ENCODE measurements around the gene GULP1. TPM values are rescaled to one million over a fixed set of nuclear protein-coding genes. Genes with fewer than 3 reads are reported as not detected.
"Not testable (repeated sequence)": the region's sequence is repeated elsewhere in the genome, so short reads cannot be mapped to it uniquely, and the experiment has no call there.

Gene GULP1
- polyA plus RNA-seq, 3 donors = 64.1 to 70.4 (median 68.8) TPM

GRCh38 chr2:188292348-188293239 lies 920 bp downstream of the GULP1 start:
- peak; percentile 56 to 62 (median 60) for DNase-seq (ENCODE audit: low read depth in 3 of 3, low spot score in 2 of 3)

GRCh38 chr2:188293601-188294351 lies 2.1 kb downstream of the GULP1 start:
- DNase-seq (ENCODE audit: low read depth in 3 of 3, low spot score in 2 of 3) = peak; percentile 38 to 73 (median 54)

GRCh38 chr2:188294352-188294926 lies 2.8 kb downstream of the GULP1 start:
- no peak for DNase-seq (ENCODE audit: low read depth in 3 of 3, low spot score in 2 of 3)

- no peak for DNase-seq (ENCODE audit: low read depth in 3 of 3, low spot score in 2 of 3)
These were observed 3.5 kb downstream of the GULP1 start for GRCh38 chr2:188295067-188295685.

GRCh38 chr2:188297978-188298377 lies 6.3 kb downstream of the GULP1 start:
- no peak for DNase-seq (ENCODE audit: low read depth in 3 of 3, low spot score in 2 of 3)

- DNase-seq (ENCODE audit: low read depth in 3 of 3, low spot score in 2 of 3) = not testable (repeated sequence)
These were observed 7.3 kb downstream of the GULP1 start for GRCh38 chr2:188298937-188299371.

- no peak for DNase-seq (ENCODE audit: low read depth in 3 of 3, low spot score in 2 of 3)
These were observed 11.8 kb downstream of the GULP1 start for GRCh38 chr2:188303363-188304031.

- no peak for DNase-seq (ENCODE audit: low read depth in 3 of 3, low spot score in 2 of 3)
These were observed 13.6 kb downstream of the GULP1 start for GRCh38 chr2:188305271-188305670.

GRCh38 chr2:188306271-188306670 lies 14.6 kb downstream of the GULP1 start:
- no peak for DNase-seq (ENCODE audit: low read depth in 3 of 3, low spot score in 2 of 3)

GRCh38 chr2:188307850-188308283 lies 16.2 kb downstream of the GULP1 start:
- no peak for DNase-seq (ENCODE audit: low read depth in 3 of 3, low spot score in 2 of 3)

- no peak for DNase-seq (ENCODE audit: low read depth in 3 of 3, low spot score in 2 of 3)
These were observed 16.8 kb downstream of the GULP1 start for GRCh38 chr2:188308483-188308882.

- DNase-seq (ENCODE audit: low read depth in 3 of 3, low spot score in 2 of 3) = no peak
These were observed 17.7 kb downstream of the GULP1 start for GRCh38 chr2:188309364-188309763.

GRCh38 chr2:188314314-188315054 lies 22.8 kb downstream of the GULP1 start:
- DNase-seq (ENCODE audit: low read depth in 3 of 3, low spot score in 2 of 3) = no peak

GRCh38 chr2:188315750-188316149 lies 24.1 kb downstream of the GULP1 start:
- no peak for DNase-seq (ENCODE audit: low read depth in 3 of 3, low spot score in 2 of 3)

GRCh38 chr2:188316342-188316741 lies 24.7 kb downstream of the GULP1 start:
- no peak for DNase-seq (ENCODE audit: low read depth in 3 of 3, low spot score in 2 of 3)

GRCh38 chr2:188316791-188317423 lies 25.2 kb downstream of the GULP1 start:
- no peak for DNase-seq (ENCODE audit: low read depth in 3 of 3, low spot score in 2 of 3)

- no peak for DNase-seq (ENCODE audit: low read depth in 3 of 3, low spot score in 2 of 3)
These were observed 26.6 kb downstream of the GULP1 start for GRCh38 chr2:188318161-188318749.

GRCh38 chr2:188319838-188320237 lies 28.2 kb downstream of the GULP1 start:
- DNase-seq (ENCODE audit: low read depth in 3 of 3, low spot score in 2 of 3) = no peak

GRCh38 chr2:188320861-188321260 lies 29.2 kb downstream of the GULP1 start:
- DNase-seq (ENCODE audit: low read depth in 3 of 3, low spot score in 2 of 3) = no peak

Measured in right renal cortex interstitium (tissue), 3 donors.